ENCODE measurements around the gene ERVFRD-1.

Gene ERVFRD-1, protein sequence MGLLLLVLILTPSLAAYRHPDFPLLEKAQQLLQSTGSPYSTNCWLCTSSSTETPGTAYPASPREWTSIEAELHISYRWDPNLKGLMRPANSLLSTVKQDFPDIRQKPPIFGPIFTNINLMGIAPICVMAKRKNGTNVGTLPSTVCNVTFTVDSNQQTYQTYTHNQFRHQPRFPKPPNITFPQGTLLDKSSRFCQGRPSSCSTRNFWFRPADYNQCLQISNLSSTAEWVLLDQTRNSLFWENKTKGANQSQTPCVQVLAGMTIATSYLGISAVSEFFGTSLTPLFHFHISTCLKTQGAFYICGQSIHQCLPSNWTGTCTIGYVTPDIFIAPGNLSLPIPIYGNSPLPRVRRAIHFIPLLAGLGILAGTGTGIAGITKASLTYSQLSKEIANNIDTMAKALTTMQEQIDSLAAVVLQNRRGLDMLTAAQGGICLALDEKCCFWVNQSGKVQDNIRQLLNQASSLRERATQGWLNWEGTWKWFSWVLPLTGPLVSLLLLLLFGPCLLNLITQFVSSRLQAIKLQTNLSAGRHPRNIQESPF

DNA sequence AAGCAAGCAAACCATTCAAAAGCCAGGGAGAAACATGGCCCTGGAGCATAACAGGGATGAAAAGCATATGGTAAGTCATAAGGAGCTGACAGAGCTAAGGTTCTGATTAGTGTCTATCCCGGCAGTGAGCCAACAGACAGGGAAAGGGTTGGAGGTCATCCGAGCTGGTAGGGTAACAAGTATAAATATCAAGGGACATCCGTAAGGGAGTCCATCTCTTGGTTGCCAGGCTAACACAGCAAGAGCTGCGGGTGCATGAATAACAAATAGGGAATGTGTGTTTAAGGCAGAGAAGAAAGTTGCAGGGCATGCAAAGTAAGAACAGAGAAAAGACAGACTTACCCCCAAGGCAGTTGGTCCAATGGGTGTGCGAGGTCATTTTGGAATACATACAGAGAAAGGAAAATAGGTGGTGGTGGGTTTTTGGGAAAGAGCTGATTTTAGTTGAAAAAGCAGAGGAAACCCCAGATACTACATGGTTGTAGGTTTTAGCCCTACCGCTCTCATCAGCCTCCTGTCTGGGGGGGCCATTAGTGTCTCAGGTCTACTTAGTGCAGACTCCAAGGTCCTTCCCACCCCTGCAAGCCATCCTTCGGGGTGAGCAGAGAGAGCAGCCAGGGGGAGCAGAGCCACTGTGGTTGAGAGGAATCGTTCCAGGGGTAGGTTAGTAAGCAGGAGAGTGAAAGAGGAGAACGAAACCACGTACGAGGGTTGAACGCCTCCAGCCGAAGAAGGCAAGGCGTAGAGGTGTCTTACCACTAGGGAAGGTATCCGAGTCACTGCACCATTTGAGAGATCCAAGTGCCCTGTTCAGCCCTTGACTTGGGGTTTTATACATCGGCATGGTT, at the start of gene ERVFRD-1:
ERVFRD-1 (minus strand) TSS at position 805 of the 848 bp plus-strand sequence. CDS start 6,415 bp downstream, outside the sequence.
- no peak for DNase-seq (ENCODE audit: low read depth in 2 of 2)

DNA sequence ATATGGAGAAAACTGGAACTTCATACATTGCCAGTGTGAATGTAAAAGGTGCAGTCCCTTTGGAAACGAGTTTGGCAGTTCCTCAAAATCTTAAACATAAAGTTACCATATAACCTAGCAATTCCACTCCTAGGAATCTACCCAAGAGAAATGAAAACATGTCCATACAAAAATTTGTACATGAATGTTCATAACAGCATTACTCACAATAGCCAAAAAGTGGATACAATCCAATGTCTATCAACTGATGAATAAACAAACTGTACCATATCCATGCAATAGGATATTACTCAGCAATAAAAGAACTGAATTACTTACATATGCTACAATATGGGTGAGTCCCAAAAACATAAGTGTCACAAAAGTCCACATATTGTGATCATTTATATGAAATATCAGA, 48.7 kb upstream of the ERVFRD-1 start:
- DNase-seq (ENCODE audit: low read depth in 2 of 2): no peak

DNA sequence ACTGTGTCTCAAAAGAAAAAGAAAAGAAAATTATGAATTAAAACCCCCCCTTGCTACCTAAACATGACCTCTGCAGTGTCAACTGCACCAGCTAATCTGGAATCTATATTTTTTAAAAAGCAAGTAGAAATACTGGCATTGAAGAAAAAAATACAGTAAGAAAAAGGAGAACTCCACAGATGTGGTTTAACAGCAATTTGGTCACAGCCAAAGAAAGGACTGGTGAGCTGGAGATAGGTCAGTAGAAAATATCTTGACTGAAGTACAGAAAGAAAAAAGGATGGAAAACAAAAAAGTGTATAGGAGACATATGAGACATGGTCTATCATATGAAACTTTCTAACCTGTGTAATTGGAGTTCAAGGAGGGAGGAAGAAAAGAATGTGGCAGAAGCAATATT, 44.1 kb upstream of the ERVFRD-1 start:
- no peak for DNase-seq (ENCODE audit: low read depth in 2 of 2)

DNA sequence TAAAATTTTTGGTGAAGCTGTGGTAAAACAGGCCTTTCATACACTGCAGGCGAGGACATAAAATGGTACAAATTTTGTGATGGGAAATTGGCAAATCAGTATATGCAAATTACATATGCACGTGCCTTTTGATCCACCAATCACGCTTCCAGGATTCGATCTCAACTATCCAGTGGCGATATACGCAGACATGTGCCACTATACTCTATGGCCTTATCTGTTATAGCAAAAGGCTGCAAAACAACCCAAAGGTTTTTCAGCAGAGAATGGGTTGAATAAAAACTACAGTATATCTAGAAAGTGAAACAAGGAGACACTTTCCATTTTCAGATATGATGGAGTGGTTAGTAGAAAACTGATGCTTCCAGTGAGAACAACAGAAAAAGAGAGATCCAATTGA, 41.9 kb upstream of the ERVFRD-1 start:
- DNase-seq (ENCODE audit: low read depth in 2 of 2): no peak

DNA sequence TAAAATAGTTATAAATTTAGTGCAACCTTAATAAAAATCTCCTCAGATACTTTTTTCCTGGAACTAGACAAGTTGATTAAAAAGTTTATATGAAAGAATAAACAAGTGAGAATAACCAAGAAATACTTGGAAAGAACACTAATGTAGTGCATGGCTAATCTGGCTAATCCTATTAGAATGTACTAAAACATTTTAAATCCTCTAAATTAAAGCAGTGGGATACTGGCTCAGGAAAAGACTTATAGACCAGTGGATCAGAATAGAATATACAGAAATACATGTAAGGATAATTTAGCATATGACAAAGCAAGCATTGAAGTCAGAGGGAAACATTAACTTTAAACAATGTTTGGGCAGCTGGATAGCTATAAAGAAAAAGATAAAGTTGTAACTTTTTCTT, 41.1 kb upstream of the ERVFRD-1 start:
- no peak for DNase-seq (ENCODE audit: low read depth in 2 of 2)

DNA sequence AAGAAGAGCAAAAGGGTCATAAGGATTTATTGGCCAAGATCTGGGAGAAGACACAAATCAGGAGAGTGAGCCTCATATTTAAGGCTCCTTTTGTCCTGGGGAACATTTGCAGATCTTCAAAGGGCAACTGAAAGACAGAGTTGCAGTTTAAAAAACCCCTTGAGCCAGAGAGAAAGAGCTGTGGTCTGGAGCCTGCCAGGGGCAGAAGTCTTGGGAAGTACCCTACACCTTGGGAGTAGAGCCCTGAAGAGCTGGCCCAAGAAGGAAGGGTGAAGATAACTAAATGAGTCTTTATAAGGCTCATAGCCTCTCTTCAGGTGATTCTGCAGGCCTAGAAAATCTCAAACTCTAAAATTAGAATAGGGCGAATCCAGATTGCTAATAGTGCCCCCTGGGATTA, 40.0 kb upstream of the ERVFRD-1 start:
- no peak for DNase-seq (ENCODE audit: low read depth in 2 of 2)

DNA sequence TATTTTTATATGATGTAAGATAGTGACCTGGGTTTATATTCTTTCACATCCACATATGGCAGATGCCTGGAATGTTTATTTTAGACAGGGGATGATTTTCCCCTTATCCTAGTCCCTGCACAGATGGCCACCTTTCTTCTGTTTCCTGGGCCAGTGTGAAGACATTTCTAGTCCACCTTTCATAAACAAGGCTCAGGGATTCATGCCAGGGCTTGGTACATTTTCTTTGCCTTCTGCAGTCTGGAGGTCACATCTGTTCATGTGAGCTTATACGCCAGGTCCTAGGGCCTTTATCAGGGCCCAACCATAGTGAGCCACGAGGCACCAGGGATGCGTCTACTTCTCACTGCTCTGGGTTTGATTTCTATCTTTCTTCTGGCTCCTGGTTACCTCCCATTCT, 38.0 kb upstream of the ERVFRD-1 start:
- DNase-seq (ENCODE audit: low read depth in 2 of 2): no peak

DNA sequence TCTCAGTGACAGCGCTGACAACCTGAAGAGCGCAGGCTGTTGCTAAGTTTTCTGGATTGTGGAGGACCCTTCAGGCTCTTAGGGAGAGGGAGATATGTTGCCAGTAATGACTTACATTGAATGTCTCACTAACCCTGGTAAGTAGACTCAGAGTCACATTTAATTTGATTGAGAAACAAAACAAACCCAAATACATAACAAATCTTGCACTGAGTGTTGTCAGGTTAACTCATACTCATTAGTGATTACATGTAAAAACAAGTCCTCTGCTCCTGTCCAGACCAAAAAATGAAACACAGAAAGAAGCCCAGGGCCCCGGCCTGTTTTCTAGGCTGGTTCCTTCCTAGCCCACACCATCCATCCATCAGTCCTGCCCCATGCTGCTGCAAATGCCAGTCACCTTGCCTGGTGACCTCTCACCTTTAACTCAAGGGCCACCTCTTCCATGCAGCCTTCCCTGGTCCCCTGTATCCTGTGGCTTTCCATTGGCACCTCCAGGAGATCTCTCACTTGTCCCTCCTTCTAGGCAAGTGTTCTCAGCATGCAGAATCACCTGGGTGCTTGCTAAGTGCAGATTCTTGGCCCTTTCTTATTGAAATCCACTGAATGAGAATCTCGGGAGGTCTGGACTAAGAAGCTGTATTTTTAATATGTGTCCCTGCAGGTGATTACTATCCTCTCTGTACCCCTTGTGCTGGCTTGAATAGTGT, 34.7 kb upstream of the ERVFRD-1 start:
- no peak for DNase-seq (ENCODE audit: low read depth in 2 of 2)

DNA sequence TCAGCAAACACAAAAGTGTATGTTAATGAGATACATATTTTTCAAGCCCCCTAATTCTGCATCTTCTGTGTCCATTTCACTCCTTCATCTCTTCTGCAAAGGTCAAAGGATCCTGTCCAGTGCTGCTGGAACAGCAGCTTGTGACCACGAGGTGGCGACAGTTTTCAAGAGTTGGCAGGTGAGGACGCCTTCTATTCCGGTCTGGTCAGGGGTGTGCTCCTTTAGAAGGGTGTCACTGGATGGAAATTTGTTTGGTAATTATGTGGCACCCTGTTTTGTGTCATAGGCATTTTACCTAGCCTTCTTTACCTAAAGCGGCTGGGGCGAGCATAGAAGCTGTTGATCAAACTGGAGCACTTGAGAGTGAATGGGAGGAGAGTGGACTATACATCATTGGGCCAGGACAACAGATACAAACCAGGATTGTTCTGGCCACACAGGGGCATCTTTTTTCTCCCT, 32.9 kb upstream of the ERVFRD-1 start:
- DNase-seq (ENCODE audit: low read depth in 2 of 2): peak; percentile 39 to 40

DNA sequence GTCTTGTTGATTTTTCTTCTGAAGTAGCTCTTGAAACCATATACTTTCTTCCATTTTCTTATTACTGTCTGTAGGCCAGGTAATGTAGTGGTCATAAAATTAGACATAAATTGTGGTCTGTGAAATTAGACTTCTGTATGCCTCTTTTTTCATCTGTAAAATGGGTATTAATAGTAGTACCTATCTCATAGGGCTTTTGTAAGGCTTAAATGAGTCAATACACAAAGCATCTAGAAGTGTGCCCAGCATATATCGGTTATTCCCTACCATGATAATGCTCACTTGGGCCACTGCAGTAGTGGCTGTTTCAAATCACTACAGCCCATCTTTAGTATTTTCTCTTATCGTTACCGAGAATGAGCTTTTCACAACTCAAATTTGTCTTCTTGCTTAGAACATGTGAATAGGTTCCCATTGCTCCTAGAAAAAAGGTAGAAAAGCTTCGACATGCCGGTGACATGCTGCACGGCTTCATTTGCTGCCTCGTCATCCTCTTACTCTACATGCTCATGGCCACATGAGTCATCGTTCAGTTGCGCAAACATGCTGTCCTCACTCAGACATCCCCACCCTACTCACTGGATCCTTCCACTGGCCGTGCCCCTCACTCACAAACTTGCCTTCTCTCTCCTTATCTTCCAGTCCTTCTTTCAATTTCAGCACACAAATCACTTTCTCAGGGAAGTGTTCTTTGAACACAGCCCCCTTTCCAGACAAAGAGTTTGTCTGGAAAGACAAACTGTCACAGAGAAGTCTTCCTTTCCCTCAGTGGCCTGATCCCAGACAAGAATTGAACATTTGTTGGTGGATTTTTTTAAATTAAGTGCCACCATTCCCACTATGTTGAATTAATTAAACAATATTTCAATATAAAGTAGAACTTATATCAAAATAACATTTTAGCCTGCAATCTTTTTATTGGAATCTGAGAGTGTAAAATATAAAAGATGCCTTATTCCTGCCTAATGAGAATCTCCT, 32.2 kb upstream of the ERVFRD-1 start:
- no peak for DNase-seq (ENCODE audit: low read depth in 2 of 2)

DNA sequence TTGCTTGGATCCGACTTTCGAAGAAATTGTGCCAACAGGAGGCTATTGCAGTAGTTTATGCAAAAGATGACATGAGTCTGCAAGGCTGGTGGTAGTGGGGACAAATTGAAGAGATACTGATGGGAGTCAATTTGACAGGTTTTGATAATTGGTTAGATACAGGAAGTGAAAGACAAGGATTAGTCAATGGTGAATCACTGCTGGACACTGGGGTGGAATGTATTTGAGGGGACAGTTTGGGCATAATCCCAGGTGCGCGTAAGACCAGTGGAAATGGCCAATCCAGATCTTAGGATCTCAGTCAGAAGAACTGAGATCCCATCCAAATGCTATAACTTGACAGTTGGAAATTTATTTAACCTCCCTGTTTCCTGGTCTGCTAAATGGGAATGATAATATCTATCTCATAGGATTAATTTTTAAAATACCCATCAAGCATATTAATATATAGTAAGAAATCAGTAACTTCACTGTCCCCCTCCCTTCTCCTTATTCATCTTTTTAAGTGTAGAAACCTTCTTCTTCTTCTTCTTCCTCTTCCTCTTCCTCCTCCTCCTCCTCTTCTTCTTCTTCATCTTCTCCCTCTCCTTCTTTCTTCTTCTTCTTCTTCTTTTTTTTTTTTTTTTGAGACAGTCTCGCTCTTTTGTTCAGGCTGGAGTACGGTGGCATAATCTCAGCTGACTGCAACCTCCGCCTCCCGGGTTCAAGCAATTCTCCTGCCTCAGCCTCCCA, 30.9 kb upstream of the ERVFRD-1 start:
- no peak for DNase-seq (ENCODE audit: low read depth in 2 of 2)

DNA sequence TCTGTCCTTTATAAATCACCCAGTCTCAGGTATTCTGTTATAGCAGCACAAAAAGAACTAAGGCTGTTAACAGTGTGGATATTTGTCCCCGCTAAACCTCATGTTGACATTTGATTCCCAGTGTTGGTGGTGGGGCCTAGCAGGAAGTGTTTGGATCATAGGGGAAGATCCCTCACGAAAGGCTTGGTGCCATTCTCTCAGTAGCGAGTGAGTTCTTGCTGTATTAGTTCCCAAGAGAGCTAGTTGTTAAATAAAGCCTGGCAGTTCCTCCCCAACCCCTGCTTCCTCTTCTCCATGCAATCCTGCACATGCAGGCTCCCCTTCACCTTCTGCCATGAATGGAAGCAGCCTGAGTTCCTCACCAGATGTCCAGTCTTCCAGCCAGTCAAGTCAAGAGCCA, 29.8 kb upstream of the ERVFRD-1 start:
- DNase-seq (ENCODE audit: low read depth in 2 of 2): no peak

DNA sequence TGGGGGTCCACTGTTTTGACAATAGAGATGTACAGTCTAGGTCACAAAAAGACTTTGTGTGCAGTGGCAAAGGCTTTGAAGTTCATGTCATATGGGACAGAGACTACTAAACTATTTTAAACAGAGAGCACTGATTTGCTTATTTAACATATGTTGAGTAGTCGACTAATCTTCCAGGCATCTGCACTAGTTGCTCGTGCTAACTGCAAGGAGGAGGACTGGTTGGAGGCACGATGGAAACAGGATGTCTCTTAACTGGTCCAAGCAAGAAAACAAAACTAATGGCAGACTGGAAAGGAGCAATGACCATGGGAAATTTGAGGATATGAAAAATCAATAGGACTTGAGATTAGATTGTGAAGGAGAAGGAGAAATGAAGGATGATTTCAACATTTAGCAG, 28.5 kb upstream of the ERVFRD-1 start:
- no peak for DNase-seq (ENCODE audit: low read depth in 2 of 2)

DNA sequence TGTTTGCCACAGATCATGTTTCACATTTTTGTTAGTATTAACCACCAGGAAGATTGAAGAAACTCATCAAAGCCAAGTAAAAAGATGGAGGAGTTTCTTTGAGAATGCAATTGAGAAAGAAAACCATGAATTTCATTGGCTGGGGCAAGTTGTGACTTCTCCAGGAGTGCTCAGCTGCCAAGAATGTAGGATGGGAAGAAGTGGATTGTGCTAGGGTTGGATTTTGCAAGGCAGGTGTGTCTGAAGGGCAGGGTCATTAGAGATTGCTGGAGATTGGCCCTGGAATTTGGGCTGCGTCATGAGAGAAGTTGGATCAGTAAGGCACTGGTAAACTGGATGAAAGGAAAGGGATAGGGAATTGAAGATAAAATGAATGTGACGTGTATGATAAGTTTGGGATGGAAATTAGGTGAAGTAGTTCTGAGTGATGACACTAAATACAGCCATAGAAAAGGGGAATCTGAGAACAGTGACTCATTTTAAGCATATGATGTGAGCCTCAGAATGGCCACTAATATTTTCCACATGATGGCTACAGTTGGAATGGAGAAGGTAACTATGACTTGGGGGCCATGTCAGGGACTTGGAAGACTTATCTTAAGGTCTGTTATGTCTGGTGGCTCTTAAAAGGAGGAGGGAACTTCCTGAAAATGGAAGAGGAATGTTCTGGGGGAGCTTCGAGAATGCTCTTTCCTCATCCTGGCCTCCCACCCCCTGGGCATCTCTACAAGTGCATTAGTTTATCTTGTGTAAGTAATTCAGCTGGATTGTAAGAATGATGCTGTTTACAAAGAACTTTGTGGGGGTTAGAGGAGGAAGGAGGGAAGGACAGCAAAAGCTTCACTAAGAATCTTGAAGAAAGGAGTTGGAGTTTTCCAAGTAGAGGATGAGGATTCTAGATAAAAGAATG, 27.8 kb upstream of the ERVFRD-1 start:
- DNase-seq (ENCODE audit: low read depth in 2 of 2): no peak

DNA sequence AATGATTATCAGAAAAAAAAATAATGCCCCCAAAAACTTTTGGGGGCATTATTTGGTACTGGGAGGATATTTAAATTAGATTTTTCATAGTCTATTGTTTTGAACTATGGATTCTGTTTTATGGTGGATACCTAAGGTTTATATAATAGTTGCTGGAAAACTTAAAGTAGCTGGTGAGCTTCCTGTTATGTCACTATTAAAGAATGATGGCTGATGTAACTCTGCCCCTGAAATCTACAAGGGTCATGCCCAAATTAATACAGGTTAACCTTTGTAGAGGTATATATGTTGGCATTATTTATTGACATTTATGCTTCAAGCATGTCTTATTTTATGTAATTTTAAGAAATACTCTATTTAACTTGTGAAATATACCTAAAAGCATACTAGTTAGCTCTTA, 25.3 kb upstream of the ERVFRD-1 start:
- no peak for DNase-seq (ENCODE audit: low read depth in 2 of 2)

DNA sequence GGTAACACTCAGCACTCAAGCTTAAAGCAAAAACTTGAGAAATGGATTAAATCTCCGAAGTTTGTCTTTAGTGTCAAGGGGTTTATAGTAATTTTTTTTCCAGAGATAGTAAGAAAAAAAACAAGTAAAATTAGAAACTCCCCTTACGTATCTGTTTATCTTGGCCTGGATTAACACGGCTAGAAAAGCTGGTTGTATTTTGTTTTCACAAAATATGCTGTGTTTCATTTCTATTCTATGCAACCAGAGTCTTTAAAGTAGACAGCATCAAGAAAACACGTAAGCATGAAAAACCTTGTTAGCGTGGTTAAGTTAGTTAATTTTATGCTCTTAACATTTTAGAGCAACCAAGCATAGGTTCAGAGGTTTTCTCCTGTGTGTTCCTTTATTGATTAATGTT, 21.8 kb upstream of the ERVFRD-1 start:
- DNase-seq (ENCODE audit: low read depth in 2 of 2): no peak

DNA sequence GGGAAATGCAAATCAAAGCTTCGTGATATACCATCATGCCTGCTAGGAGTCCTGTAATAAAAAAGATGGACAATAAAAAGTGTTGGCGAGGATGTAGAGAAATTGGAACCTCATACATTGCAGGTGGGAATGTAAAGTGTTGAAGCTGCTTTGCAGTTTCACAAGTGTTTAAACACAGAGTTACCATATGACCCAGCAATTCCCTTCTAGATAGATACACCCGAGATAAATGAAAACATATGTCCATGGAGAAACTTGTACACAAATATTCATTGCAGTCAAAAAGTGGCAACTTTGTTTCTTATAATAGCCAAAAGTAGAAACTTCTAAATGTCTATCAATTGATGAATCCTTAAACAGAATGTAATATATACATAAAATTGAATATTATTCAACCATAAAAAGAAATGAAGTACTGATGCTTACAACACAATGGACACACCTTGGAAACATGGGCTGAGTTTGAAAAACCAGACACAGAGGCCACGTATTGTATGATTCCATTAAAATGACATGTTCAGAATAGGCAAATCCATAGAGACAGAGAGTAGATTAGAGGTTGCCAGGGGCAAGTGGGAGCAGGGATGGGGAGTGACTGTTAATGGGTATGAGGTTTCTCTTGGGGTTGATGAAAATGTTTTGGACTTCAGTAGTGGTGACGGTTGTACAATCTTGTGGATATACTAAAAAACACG, 20.8 kb upstream of the ERVFRD-1 start:
- no peak for DNase-seq (ENCODE audit: low read depth in 2 of 2)

DNA sequence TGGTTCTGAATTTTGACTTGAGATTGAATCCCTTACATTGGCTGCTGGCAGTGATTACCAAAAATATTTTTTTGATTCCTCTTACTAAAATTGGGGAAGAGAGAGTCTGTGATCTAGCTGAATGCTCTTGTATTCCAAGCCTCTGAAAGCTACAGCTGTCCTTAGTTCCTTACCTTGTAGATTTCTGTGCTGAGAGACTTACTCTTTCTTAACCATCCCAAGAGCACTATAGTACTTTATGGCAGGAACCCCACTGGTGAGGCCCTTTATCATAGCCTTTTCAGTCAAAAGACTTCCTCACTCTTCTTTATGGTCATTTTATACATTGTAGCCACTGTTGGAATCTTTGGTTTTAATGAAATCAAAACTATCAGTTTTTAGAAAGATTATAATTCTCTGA, 19.1 kb upstream of the ERVFRD-1 start:
- DNase-seq (ENCODE audit: low read depth in 2 of 2): no peak
